Kidney (tissue), 14 donors: ENCODE results near the gene SLC46A2. TPM values are rescaled to one million over a fixed set of nuclear protein-coding genes. Genes with fewer than 3 reads are reported as not detected.

Experiments used
- DNase-seq, 5 donors: peaks; one replicate each; pipeline ENCODE4 v3.0.0-alpha.2; 2013 to 2020
- FAIRE-seq: peaks from 2 replicates; lab custom pipeline; 2012; peaks lifted over from hg19 to GRCh38; lab: Jason Lieb, UNC
- H3K27ac ChIP-seq, 2 donors: one replicate each; pipeline ENCODE4 v1.7.0; 2013; ENCODE audit warnings: low read depth in 2 of 2, low read length in 2 of 2, inconsistent platforms in 1 of 2
- H3K27me3 ChIP-seq: one replicate; pipeline ENCODE4 v1.7.1; 2013; ENCODE audit warnings: low read length, inconsistent platforms; ENCODE audit not compliant: control insufficient read depth, insufficient read depth
- H3K36me3 ChIP-seq, 3 donors: one replicate each; pipeline versions ENCODE4 v1.7.0 to v1.7.1; 2013; ENCODE audit warnings: low read length in 3 of 3, control low read depth in 1 of 3, inconsistent platforms in 1 of 3; ENCODE audit not compliant: insufficient read depth in 3 of 3, control insufficient read depth in 2 of 3
- H3K4me1 ChIP-seq, 3 donors: one replicate each; pipeline versions ENCODE4 v1.7.0 to v1.7.1; 2013; ENCODE audit warnings: low read length in 3 of 3, inconsistent platforms in 1 of 3, low read depth in 1 of 3; ENCODE audit not compliant: control insufficient read depth in 2 of 3, insufficient read depth in 2 of 3
- H3K4me3 ChIP-seq, 3 donors: one replicate each; pipeline versions ENCODE4 v1.7.0 to v1.8.1; 2013; ENCODE audit warnings: low read length in 3 of 3, control low read depth in 1 of 3, inconsistent platforms in 1 of 3
- H3K9ac ChIP-seq, 3 donors: one replicate each; pipeline versions ENCODE4 v1.7.0 to v1.7.1; 2013; ENCODE audit warnings: low read length in 3 of 3, control low read depth in 1 of 3, inconsistent platforms in 1 of 3
- H3K9me3 ChIP-seq, 3 donors: one replicate each; pipeline versions ENCODE4 v1.7.0 to v1.7.1; 2013; ENCODE audit warnings: low read length in 3 of 3, control low read depth in 1 of 3, inconsistent platforms in 1 of 3; ENCODE audit not compliant: control insufficient read depth in 2 of 3, insufficient read depth in 1 of 3
- intact Hi-C: fragments of 100-400 bp; cut with DNase I; formaldehyde crosslinking; loops from one replicate; pipeline ENCODE4 v1.11.1; 2022
- polyA plus RNA-seq: library from polyadenylated mRNA; stranded (reverse); fragments of 350-450 nt; fragmentation: Illumina TruSeq; extraction: RNeasy Lipid Tissue Mini Kit (QIAGEN cat#74804); gene quantifications from one replicate; pipeline ENCODE4 v1.2.3, GENCODE V29; 2014; ENCODE audit warnings: low read depth, low replicate concordance; ENCODE audit not compliant: insufficient read depth
- total RNA-seq: library from RNA; stranded (reverse); fragmentation: NEBNext Ultra II Directional; extraction: Animal tissue kit (Norgen Biotek cat#: 25700); gene quantifications from one replicate; pipeline ENCODE4 v1.2.1, GENCODE V29; 2021
- TF ChIP-seq, protein P1 (sequence below): IDR thresholded peaks from 3 replicates; pipeline ENCODE4 v1.5.1; 2012; ENCODE audit warnings: mild to moderate bottlenecking, moderate library complexity, borderline replicate concordance; ENCODE audit not compliant: insufficient read depth; ENCODE audit errors: extremely low read depth
- donor health status: control.
- donor health status: control.
- donor health status: control.
- donor health status: control.
- donor health status: control.
- donor health status: DM: yes; HTN: yes; CAD: no.
- donor health status: Normal renal cell carcinoma (clear cell type).

SLC46A2 gene
- total and polyA plus RNA-seq, 2 donors from 2014 or later, result 0.66 TPM; not detected in 1

DNA sequence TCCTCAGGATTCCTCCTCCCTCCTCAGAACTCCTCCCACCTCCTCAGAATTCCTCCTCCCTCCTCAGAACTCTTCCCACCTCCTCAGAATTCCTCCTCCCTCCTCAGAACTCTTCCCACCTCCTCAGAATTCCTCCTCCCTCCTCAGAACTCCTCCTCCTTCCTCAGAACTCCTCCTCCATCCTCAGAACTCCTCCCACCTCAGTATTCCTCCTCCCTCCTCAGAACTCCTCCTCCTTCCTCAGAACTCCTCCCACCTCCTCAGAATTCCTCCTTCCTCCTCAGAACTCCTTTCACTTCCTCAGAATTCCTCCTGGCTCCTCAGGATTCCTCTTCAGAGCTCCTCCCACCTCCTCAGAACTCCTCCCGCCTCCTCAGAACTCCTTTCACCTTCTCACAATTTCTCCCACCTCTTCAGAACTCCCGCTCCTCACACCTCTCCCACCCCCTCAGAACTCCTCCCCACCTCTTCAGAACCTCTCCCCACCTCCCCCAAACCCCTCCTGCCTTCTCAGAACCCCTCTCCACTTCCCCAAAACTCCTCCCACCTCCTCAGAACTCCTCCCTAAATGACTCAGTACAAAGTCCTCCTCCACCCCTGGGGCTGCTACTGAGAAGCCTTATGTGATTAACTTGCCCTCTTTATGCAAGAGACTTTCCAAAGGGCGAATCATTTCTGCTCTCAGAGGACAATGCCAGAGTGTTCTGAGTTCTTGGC lies 23.2 kb downstream of the SLC46A2 start:
- no peak overlapping the region for H3K27ac ChIP-seq
- peak in 1 of 5 donors; percentile 32 for DNase-seq
- intact Hi-C loops, result no loop called here
- no peaks in the 10 kb centered on the region for H3K27me3 ChIP-seq
- TF ChIP-seq, protein P1, sequence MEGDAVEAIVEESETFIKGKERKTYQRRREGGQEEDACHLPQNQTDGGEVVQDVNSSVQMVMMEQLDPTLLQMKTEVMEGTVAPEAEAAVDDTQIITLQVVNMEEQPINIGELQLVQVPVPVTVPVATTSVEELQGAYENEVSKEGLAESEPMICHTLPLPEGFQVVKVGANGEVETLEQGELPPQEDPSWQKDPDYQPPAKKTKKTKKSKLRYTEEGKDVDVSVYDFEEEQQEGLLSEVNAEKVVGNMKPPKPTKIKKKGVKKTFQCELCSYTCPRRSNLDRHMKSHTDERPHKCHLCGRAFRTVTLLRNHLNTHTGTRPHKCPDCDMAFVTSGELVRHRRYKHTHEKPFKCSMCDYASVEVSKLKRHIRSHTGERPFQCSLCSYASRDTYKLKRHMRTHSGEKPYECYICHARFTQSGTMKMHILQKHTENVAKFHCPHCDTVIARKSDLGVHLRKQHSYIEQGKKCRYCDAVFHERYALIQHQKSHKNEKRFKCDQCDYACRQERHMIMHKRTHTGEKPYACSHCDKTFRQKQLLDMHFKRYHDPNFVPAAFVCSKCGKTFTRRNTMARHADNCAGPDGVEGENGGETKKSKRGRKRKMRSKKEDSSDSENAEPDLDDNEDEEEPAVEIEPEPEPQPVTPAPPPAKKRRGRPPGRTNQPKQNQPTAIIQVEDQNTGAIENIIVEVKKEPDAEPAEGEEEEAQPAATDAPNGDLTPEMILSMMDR, result no peak
- peaks cover 0 to 9% (median 3%) of the 10 kb centered on the region in 3 donors for H3K4me1 ChIP-seq
- H3K9me3 ChIP-seq, result no peaks in the 10 kb centered on the region
- H3K36me3 ChIP-seq, result peaks cover 0 to 27% (median 19%) of the 10 kb centered on the region in 3 donors
- no peak overlapping the region for H3K4me3 ChIP-seq
- H3K9ac ChIP-seq, result no peak overlapping the region
- FAIRE-seq, result no peak

DNA sequence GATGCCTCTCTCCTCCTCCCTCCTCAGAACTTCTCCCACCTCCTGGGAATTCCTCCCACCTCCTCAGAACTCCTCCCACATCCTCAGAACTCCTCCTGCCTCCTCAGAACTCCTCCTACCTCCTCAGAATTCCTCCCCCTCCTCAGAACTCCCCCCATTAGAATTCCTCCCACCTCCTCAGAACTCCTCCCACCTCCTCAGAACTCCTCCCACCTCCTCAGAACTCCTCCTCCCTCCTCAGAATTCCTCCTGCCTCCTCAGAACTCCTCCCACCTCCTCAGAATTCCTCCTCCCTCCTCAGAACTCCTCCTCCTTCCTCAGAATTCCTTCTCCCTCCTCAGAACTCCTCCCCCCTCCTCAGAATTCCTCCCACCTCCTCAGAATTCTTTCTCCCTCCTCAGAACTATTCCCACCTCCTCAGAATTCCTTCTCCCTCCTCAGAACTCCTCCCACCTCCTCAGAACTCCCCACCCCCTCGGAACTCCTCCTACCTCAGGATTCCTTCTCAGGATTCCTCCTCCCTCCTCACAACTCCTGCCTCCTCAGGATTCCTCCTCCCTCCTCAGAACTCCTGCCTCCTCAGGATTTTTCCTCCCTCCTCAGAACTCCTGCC lies 23.9 kb downstream of the SLC46A2 start:
- Histone ChIP-seq H3K36me3 (peaks cover 0 to 27% (median 17%) of the 10 kb centered on the region in 3 donors), H3K4me1 (peaks cover 0 to 9% (median 3%) of the 10 kb centered on the region in 3 donors), H3K9ac (no peak overlapping the region), H3K4me3 (no peak overlapping the region), H3K9me3 (no peaks in the 10 kb centered on the region), H3K27ac (no peak overlapping the region), H3K27me3 (no peaks in the 10 kb centered on the region)
- TF ChIP-seq, protein P1, result no peak
- FAIRE-seq (no peak), DNase-seq (peak in 1 of 5 donors; percentile 51)
- intact Hi-C loops, result no loop called here

DNA sequence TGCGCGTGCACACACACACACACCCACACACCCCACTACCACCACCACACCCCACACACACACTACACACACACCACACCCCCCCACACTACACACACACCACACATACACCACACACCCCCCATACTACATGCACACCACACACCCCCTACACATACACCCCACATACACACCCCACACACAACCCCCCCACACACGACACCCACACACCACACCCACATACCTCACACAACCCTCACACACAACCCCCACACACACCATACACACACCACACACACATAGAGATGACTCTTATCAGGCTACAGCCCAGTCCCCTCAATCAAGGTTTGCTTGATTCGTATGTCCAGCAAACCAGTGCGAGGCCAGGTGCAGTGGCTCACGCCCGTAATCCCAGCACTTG lies 25.7 kb downstream of the SLC46A2 start:
- H3K36me3 ChIP-seq, result peaks cover 0 to 18% (median 14%) of the 10 kb centered on the region in 3 donors
- peaks cover 0 to 9% (median 3%) of the 10 kb centered on the region in 3 donors for H3K4me1 ChIP-seq
- no peaks in the 10 kb centered on the region for H3K27me3 ChIP-seq
- H3K9me3 ChIP-seq, result no peaks in the 10 kb centered on the region
- H3K9ac ChIP-seq, result no peak overlapping the region
- no peak overlapping the region for H3K27ac ChIP-seq
- intact Hi-C loops, result no loop called here
- DNase-seq (no peak), FAIRE-seq (no peak)
- H3K4me3 ChIP-seq, result no peak overlapping the region
- TF ChIP-seq, protein P1, result no peak
